GM18517 (cell line): Measurements from ENCODE around the gene PLTP.
A peak's percentile ranks its signal among the peaks of the same experiment; 100 is the strongest.
"Not testable (repeated sequence)": the region's sequence is repeated elsewhere in the genome, so short reads cannot be mapped to it uniquely, and the experiment has no call there.

Experiments used
- ATAC-seq: cut with Tn5 transposase; IDR thresholded peaks from one replicate; pipeline ENCODE4 v1.9.1; 2021; ENCODE audit warnings: mild to moderate bottlenecking, moderate library complexity; ENCODE audit not compliant: unreplicated experiment

The PLTP gene

GRCh38 chr20:45880988-45881788 is 30.8 kb downstream of the PLTP start, which contains the start of gene ZSWIM1:
ZSWIM1 (plus strand) TSS chr20:45881227; CDS start chr20:45882593, 1,366 bp downstream.
- ATAC-seq: peak; percentile 98

GRCh38 chr20:45878076-45878761 is 33.7 kb downstream of the PLTP start:
- no peak for ATAC-seq

GRCh38 chr20:45874576-45874975 is 37.4 kb downstream of the PLTP start:
- ATAC-seq: no peak

- not testable (repeated sequence) for ATAC-seq
Observed at GRCh38 chr20:45874104-45874481, 37.9 kb downstream of the PLTP start.

- no peak for ATAC-seq
Observed at GRCh38 chr20:45873409-45874103, 38.4 kb downstream of the PLTP start.

DNA sequence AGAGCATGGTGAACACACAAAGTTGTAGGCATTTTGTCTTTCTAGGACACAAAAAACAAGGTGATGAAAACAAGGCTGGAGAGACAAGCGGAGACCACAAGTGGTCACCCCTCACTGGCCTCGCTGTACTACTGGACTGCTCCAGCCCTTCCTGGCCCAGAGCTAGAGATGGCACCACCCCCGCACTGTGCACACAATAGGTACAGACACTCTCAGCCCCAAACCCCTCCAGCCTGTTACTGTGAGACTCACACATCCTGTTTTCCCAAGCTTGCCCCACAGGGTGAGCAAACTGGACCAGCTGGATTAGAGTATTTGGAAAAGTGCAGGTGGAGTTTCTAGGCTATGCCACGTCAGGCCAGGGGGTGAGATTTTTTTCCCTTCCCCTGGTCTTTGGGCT is 39.3 kb downstream of the PLTP start:
- ATAC-seq: no peak

- ATAC-seq: no peak
Observed at GRCh38 chr20:45867819-45868176, 44.2 kb downstream of the PLTP start.

DNA sequence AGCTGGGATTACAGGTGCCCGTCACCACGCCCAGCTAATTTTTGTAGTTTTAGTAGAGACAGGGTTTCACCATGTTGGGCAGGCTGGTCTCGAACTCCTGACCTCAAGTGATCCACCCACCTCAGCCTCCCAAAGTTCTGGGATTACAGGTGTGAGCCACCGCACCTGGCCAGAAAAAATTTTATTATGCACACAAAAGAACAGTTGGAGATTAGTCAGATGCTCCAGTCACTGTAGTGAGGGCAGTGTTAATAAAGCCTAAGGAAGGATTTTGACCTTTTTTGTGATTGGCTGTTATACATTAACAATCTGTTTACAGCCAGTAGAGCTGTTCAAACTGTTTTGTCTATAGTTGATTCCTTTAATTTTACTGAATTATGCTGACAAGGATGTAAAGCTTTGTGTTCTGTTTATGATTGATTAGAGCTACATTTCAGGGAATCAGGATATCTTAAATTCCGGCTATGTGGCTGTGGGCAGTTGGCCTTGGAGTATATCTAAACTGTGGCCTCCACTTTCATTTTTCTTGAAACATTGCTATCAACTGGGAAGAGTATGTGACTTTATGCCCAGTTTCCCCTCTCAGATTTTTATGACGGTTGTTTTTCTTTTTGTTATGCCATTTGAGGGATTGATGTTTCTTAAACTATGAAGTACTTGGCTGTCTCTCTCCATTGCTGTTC is 44.7 kb downstream of the PLTP start:
- ATAC-seq: no peak

DNA sequence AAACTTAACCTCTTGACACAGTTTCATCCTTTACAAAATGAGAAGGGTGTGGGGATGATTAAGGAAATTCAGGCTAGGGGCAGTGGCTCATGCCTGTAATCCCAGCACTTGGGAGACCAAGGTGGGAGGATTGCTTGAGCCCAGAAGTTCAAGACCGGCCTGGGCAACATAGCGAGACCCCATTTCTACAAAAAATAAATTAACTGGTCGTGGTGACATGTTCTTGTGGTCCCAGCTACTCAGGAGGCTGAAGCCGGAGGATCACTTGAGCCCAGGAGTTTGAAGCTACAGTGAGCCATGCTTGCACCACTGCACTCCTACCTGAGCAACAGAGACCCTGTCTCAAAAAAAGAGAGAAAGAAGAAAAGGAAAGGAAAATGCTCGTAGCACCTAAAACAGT is 45.5 kb downstream of the PLTP start:
- ATAC-seq: no peak

DNA sequence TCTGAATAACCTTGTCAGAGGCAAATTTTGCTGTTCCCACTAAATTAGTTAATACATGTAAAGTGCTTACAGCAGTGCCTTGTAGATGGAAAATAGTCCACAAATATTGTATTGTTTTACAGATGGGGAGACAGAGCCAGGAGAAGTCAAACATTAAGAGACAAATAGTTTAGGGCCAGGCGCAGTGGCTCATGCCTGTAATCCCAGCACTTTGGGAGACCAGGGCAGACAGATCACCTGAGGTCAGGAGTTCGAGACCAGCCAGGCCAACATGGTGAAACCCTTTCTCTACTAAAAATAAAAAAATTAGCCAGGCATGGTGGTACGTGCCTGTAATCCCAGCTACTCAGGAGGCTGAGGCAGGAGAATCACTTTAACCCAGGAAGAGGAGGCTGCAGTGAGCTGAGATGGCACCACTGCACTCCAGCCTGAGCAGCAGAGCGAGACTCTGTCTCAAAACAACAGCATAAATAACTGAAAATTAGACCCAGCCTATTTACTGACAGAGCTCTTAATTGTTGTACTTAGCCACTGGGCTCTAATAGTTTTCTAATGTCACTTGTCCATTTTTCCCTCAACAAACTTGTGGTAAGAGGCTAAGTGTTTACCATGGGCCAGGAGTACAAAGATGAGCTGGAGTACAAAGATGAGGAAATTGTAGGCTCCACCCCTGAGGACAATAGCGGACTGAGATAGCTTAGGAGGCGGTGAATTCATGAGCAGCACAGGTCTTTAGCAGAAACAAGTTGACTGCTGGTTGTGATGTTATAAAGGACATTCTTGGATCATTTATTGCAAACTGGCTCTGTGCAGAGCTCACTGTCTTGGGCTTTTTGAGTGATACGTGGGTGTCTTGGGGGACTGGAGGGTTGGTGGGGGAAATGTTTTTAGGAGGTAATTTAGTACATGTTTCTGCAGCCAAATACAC is 48.1 kb downstream of the PLTP start:
- no peak for ATAC-seq

GRCh38 chr20:45861221-45862075 is 50.5 kb downstream of the PLTP start:
- no peak for ATAC-seq

DNA sequence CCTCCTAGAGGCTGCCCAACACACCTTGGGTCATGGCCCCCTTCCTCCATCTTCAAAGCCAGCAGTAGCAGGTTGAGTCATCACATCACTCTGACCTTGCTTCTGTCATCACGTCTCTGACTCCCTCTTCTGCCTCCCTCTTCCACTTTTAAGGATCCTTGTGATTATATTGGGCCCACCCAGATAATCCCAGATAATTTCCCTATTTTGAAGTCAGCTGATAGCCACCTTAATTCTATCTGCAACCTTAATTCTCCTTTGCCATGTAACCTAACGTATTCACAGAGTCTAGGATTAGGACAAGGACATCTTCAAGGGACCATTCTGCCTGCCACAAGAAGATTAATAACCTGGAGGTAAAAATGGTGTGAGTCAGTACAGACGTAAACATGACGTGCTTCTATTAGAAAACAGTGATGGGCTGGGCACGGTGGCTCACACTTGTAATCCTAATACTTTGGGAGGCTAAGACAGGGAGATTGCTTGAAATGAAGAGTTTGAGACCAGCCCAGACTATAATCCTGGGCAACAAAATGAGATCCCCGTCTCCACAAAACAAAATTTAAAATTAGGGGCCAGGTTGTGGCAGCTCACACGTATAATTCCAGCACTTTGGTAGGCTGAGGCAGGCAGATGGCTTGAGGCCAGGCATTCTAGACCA is 51.3 kb downstream of the PLTP start:
- ATAC-seq: no peak

DNA sequence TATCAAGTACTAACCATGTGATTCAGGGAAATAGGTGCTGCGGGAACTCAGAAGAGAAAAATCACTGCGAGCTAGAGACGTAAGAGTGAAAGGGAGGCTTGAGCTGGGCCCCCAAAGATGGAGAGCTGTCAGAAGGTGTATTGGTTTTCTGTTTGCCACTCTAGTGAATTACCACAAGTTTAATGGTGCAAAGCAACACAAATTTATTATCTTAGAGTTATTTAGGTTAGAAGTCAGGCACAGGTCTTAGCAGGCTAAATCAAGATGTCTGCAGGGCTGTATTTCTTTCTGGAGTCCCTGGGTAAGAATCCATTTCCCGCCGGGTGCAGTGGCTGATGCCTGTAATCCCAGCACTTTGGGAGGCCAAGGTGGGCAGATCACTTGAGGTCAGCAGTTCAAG is 52.0 kb downstream of the PLTP start:
- no peak for ATAC-seq

DNA sequence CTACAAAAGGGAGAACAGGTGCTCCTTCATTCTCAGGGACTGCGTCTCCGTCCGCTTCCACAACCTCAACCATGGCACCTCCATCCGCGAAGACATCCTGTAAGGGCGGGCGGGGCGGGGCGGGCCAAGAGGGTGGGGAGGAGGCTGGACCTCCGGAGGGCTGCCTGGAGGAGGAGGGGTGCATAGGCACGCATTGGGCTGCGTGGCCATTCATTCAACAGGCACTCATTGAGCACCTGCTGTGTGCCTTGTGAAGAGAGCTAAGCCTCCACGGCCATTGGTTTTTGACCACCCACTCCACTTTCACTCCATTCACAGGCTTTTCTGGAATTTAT is 54.1 kb downstream of the PLTP start:
- ATAC-seq: no peak

DNA sequence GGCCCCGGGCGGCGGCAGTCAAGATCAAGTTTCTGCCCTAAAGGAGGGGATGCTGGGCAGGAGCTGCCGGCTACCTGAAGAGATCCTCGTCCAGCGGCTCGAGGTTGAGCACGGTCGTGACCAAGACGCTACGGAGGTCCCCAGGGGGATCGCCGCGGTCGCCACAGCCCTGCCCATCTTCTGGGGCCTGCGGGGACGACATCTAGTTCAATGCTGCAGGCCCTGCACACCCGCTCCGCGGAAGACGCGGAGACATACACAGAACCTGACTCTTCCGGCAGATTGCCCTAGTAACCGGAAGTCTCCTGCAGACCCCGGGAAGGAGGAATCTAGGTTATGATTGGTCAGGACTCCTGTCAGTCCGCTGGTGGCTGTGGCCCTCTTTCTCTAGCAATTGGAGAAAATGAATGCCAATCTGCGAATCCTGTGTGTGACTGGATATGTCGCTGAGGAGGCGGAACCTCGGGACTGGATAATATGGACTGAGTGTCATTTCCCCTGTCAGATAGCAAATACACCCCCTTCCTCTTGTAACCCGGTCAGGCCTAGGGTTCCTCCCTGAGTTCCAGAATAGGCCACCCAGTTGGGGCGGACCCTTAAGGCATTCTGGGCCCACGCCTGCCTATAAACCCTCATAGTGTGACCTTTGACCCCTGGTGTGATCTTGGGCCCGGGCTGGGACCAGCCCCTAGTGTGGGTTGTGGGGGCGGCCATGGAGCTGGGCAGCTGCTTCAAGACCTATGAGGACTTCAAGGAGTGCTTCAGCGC is 54.7 kb downstream of the PLTP start, which contains the start of the genes ACOT8 and ZSWIM3:
TSS of gene ACOT8 (minus strand) at position 279 of the 768 bp plus-strand sequence. CDS start at position 202, 77 bp downstream.
TSS of gene ZSWIM3 (plus strand) at position 501 of the 768 bp plus-strand sequence. CDS start at position 713, 212 bp downstream.
- ATAC-seq: peak; percentile 96

DNA sequence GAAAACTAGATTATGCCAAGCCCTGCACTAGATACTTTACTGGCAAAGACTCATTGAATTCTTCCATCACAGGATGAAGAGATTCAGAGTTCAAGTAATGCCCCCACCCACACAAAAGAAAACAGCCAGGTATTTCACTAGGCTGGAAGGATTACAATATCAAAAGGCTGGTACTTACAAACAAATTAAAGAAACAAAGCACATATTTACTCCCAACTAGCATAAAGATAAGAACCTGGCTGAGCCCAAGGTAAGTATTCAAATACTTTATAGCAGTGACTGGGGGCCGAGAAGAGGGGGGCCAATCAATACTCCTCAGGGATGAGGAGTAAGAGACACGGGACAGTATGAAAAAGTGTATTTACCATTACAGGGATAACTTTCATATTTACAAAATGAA is 58.5 kb downstream of the PLTP start:
- no peak for ATAC-seq

- no peak for ATAC-seq
Observed at GRCh38 chr20:45852326-45852725, 59.6 kb downstream of the PLTP start.

GRCh38 chr20:45851501-45851900 is 60.5 kb downstream of the PLTP start:
- no peak for ATAC-seq
